OCI-LY7 (cell line): Measurements from ENCODE around the gene MYO18A.

Experiments
- EZH2phosphoT487 ChIP-seq: fragments of 200-600 bp; sonication (generic); IDR thresholded peaks from 2 replicates; pipeline ENCODE4 v1.6.1; 2018; ENCODE audit warnings: low read depth, borderline replicate concordance, mild to moderate bottlenecking, mixed run types, antibody characterized with exemption, low read length, moderate library complexity, mixed read lengths
- TF ChIP-seq, protein P1 (sequence below): fragments of 200-600 bp; sonication (generic); conservative IDR thresholded peaks from 2 replicates; pipeline ENCODE4 v1.5.1; 2014; ENCODE audit warnings: mild to moderate bottlenecking, antibody characterized with exemption, low read length, moderate library complexity, mixed read lengths

DNA sequence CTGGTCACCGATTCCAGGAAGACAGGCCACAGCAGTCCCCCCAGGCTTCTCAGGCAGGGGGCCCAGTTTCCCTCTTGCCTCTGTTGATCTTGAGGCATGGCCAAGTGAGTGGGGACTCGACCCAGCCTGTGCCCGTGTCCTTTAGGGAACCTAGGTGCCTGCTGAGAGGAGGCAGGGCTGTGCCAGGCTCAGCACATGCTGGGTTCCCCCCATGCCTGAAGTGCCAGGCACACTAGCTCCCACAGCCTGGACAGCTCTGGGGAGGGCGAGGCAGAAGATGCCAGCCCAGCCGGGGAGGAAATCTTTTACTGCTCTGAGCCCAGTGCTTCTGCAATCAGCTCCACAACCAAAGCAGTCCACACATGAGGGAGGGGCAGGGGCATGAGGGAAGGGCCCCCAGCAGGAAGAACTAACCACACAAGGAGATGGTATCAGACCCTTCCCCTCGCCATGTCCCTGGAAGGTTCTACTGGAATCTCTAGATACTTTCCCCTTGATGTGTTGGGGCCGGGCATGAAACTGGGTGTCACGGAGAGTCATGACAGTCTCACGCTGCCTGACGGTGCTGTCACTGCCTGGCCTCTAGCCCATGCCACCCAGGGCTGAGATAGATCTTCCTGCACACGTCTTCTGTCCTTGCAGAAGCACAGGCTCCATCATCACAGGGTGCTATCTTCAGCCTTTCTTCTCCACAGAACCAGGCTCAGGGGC is 25.5 kb downstream of the MYO18A start:
- TF ChIP-seq, protein P1, sequence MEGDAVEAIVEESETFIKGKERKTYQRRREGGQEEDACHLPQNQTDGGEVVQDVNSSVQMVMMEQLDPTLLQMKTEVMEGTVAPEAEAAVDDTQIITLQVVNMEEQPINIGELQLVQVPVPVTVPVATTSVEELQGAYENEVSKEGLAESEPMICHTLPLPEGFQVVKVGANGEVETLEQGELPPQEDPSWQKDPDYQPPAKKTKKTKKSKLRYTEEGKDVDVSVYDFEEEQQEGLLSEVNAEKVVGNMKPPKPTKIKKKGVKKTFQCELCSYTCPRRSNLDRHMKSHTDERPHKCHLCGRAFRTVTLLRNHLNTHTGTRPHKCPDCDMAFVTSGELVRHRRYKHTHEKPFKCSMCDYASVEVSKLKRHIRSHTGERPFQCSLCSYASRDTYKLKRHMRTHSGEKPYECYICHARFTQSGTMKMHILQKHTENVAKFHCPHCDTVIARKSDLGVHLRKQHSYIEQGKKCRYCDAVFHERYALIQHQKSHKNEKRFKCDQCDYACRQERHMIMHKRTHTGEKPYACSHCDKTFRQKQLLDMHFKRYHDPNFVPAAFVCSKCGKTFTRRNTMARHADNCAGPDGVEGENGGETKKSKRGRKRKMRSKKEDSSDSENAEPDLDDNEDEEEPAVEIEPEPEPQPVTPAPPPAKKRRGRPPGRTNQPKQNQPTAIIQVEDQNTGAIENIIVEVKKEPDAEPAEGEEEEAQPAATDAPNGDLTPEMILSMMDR = no peak
- no peak for TF ChIP-seq EZH2phosphoT487
